Stomach (tissue), 9 donors: ENCODE data around the gene CEP72. TPM values are rescaled to one million over a fixed set of nuclear protein-coding genes. Genes with fewer than 3 reads are reported as not detected.

Experiments
- DNase-seq, 2 donors: peaks; one replicate each; pipeline versions ENCODE4 v3.0.0 to v3.0.0-alpha.2; 2013 to 2019
- H3K27ac ChIP-seq, 5 donors: fragments of 200-600 bp in 4 of 5; sonication (generic) in 4 of 5; one replicate each; pipeline ENCODE4 v1.5.1; 2013 to 2019; ENCODE audit warnings: mild to moderate bottlenecking in 1 of 5, moderate library complexity in 1 of 5
- H3K27me3 ChIP-seq, 3 donors: fragments of 200-600 bp; sonication (generic); one replicate each; pipeline ENCODE4 v1.5.1; 2017 to 2019; ENCODE audit warnings: mixed run types in 1 of 3
- H3K36me3 ChIP-seq, 4 donors: fragments of 200-600 bp; sonication (generic); 1 replicate in 3 of 4; 2 replicates in 1 of 4; pipeline ENCODE4 v1.5.1; 2016 to 2019
- H3K4me1 ChIP-seq, 4 donors: fragments of 200-600 bp; sonication (generic); one replicate each; pipeline ENCODE4 v1.5.1; 2016 to 2019
- H3K4me3 ChIP-seq, 4 donors: fragments of 200-600 bp; sonication (generic) in 3 of 4; one replicate each; pipeline ENCODE4 v1.5.1; 2016 to 2019; ENCODE audit warnings: mild to moderate bottlenecking in 1 of 4
- H3K9me3 ChIP-seq, 4 donors: fragments of 200-600 bp; sonication (generic); one replicate each; pipeline ENCODE4 v1.5.1; 2016 to 2019
- CTCF ChIP-seq, 7 experiments: fragments of 450-650 bp in 4 of 7; fragments of 200-600 bp in 3 of 7; sonication (generic) in 3 of 7; IDR thresholded peaks; one replicate each; pipeline ENCODE4 v1.5.1; 2016 to 2019; ENCODE audit warnings: antibody characterized with exemption in 7 of 7, control low read depth in 2 of 7, mild to moderate bottlenecking in 1 of 7
- EP300 ChIP-seq: sonication (generic); formaldehyde crosslinking; IDR thresholded peaks from one replicate; pipeline ENCODE4 v1.6.1; 2017; ENCODE audit warnings: antibody characterized with exemption
- POLR2A ChIP-seq, 4 donors: fragments of 450-650 bp; IDR thresholded peaks; one replicate each; pipeline ENCODE4 v1.6.1; 2016; ENCODE audit warnings: antibody characterized with exemption in 4 of 4, control low read depth in 2 of 4, mild to moderate bottlenecking in 1 of 4, moderate library complexity in 1 of 4
- POLR2AphosphoS5 ChIP-seq, 3 donors: sonication (generic); formaldehyde crosslinking; IDR thresholded peaks; one replicate each; pipeline ENCODE4 v1.6.1; 2016; ENCODE audit warnings: antibody characterized with exemption in 3 of 3
- WGBS, 5 donors: extraction: QIAGEN DNeasy Blood & Tissue Kit in 3 of 5; methylation state at CpG; one replicate each; pipeline versions ENCODE4 v1.1.5 to v1.1.7; 2013 to 2018; 5-methylcytosine and 5-hydroxymethylcytosine counted together
- intact Hi-C: fragments of 100-400 bp; cut with DNase I; formaldehyde crosslinking; loops from one replicate; pipeline ENCODE4 v1.15.1; 2023; ENCODE audit warnings: low total_unique reads
- polyA plus RNA-seq, 3 donors: library from polyadenylated mRNA; stranded (reverse); fragments of 200-250 nt; gene quantifications; one replicate each; pipeline ENCODE4 v1.2.3, GENCODE V29; 2013
- total RNA-seq, 5 donors: library from RNA; depleted of rRNA; stranded (reverse); fragments of >200 nt; gene quantifications; one replicate each; pipeline versions ENCODE4 v1.1.0 to v1.2.3, GENCODE V29; 2014 to 2016
- donor health status: healthy with polysubstance abuse.
- donor health status: Bipolar disorder and iron deficiency.
- donor health status: healthy.

The CEP72 gene
- total and polyA plus RNA-seq, 8 donors: 0.14 to 11.1 (median 2.1) TPM

- Histone ChIP-seq H3K9me3 (no peaks in the 10 kb centered on the region), H3K4me3 (no peak overlapping the region), H3K4me1 (no peaks in the 10 kb centered on the region), H3K27ac (no peak overlapping the region), H3K36me3 (no peaks in the 10 kb centered on the region), H3K27me3 (peaks cover 0 to 65% (median 11%) of the 10 kb centered on the region in 3 donors)
- WGBS, 5 donors: 48 to 81% (median 64%) methylated on average over 2 of the region's 2 CpGs
- DNase-seq: peak in 1 of 2 donors; percentile 16
- TF ChIP-seq POLR2A (IDR thresholded peaks at IDR 0.05) (no peak), EP300 (no peak), POLR2AphosphoS5 (IDR thresholded peaks at IDR 0.05) (no peak), CTCF (IDR thresholded peaks at IDR 0.05) (no peak)
- intact Hi-C loops: no loop called here
Measured at GRCh38 chr5:594226-594860, 17.8 kb upstream of the CEP72 start.

GRCh38 chr5:595285-595875 lies 16.8 kb upstream of the CEP72 start:
- no peak for DNase-seq
- H3K27me3 ChIP-seq: peaks cover 0 to 69% (median 11%) of the 10 kb centered on the region in 3 donors
- H3K4me3 ChIP-seq: no peak overlapping the region
- no peaks in the 10 kb centered on the region for H3K36me3 ChIP-seq
- no peaks in the 10 kb centered on the region for H3K4me1 ChIP-seq
- no peaks in the 10 kb centered on the region for H3K9me3 ChIP-seq
- no peak overlapping the region for H3K27ac ChIP-seq
- TF ChIP-seq CTCF (IDR thresholded peaks at IDR 0.05) (no peak), POLR2AphosphoS5 (IDR thresholded peaks at IDR 0.05) (no peak), POLR2A (IDR thresholded peaks at IDR 0.05) (no peak)
- intact Hi-C loops: no loop called here
- WGBS, 5 donors: 77 to 91% (median 87%) methylated on average over 3 of the region's 3 CpGs

GRCh38 chr5:597871-598563 lies 14.1 kb upstream of the CEP72 start:
- TF ChIP-seq POLR2A (IDR thresholded peaks at IDR 0.05) (no peak), EP300 (no peak), CTCF (IDR thresholded peaks at IDR 0.05) (no peak), POLR2AphosphoS5 (IDR thresholded peaks at IDR 0.05) (no peak)
- Histone ChIP-seq H3K4me1 (no peaks in the 10 kb centered on the region), H3K4me3 (no peak overlapping the region), H3K36me3 (no peaks in the 10 kb centered on the region), H3K27me3 (peaks cover 0 to 80% (median 14%) of the 10 kb centered on the region in 3 donors), H3K9me3 (no peaks in the 10 kb centered on the region), H3K27ac (no peak overlapping the region)
- intact Hi-C loops: no loop called here
- WGBS, 5 donors: 49 to 61% (median 55%) methylated on average over 10 of the region's 10 CpGs
- DNase-seq: no peak

GRCh38 chr5:598564-598890 lies 13.6 kb upstream of the CEP72 start:
- 64 to 70% (median 68%) methylated on average over 14 of the region's 14 CpGs for whole genome bisulfite sequencing, 5 donors
- Histone ChIP-seq H3K4me1 (no peaks in the 10 kb centered on the region), H3K36me3 (no peaks in the 10 kb centered on the region), H3K27ac (no peak overlapping the region), H3K9me3 (no peaks in the 10 kb centered on the region), H3K27me3 (peaks cover 0 to 80% (median 16%) of the 10 kb centered on the region in 3 donors), H3K4me3 (no peak overlapping the region)
- no peak for TF ChIP-seq POLR2AphosphoS5 (IDR thresholded peaks at IDR 0.05)
- TF ChIP-seq CTCF (IDR thresholded peaks at IDR 0.05): no peak
- TF ChIP-seq EP300: no peak
- TF ChIP-seq POLR2A (IDR thresholded peaks at IDR 0.05): no peak
- DNase-seq: peak in 1 of 2 donors; percentile 15
- intact Hi-C loops: no loop called here
